ENCODE results near the gene MYO3A. TPM values are rescaled to one million over a fixed set of nuclear protein-coding genes. Genes with fewer than 3 reads are reported as not detected.

The MYO3A gene
- total RNA-seq, 1 donor from 2014 or later, result not detected

- intact Hi-C loops (cut with micrococcal nuclease), result no loop called here
Observed at GRCh38 chr10:26251925-26252324, 317.9 kb downstream of the MYO3A start.

GRCh38 chr10:26254616-26255015 is 320.6 kb downstream of the MYO3A start:
- intact Hi-C loops (cut with micrococcal nuclease), result no loop called here

- intact Hi-C loops (cut with micrococcal nuclease), result no loop called here
Observed at GRCh38 chr10:26259341-26259740, 325.3 kb downstream of the MYO3A start.

Data from T-helper 1 cell treated with Interleukin-12 subunit alpha and Interleukin-12 subunit beta and Interleukin-4 antibody, amounts not matched to agents 30 ng/mL and 1 ng/mL, for 36 hours (primary cell).